AG04450 (cell line): ENCODE results near the gene RNASEL. TPM values are rescaled to one million over a fixed set of nuclear protein-coding genes. Genes with fewer than 3 reads are reported as not detected.

Experiments used
- CTCF ChIA-PET: fragments of 300-600, 350-600 bp; formaldehyde crosslinking; extraction: SDS; loops from one replicate; lab custom pipeline; 2022; ENCODE audit warnings: antibody characterized with exemption, inconsistent platforms; lab: Charles Lee
- POLR2A ChIA-PET: fragments of 350-600 bp; formaldehyde crosslinking; extraction: SDS; loops from one replicate; lab custom pipeline; 2021; ENCODE audit warnings: antibody characterized with exemption, inconsistent platforms; lab: Yijun Ruan, JAX
- DNase-seq: peaks from one replicate; pipeline ENCODE4 v3.0.0-alpha.2; 2011; ENCODE audit warnings: low read depth, low spot score
- H3K27ac ChIP-seq: one replicate; pipeline ENCODE4 v1.5.1; 2012; ENCODE audit warnings: low read depth, low read length, control low read depth
- H3K27me3 ChIP-seq: one replicate; pipeline ENCODE4 v1.6.0; 2012; ENCODE audit warnings: low read length; ENCODE audit not compliant: control insufficient read depth, insufficient read depth
- H3K4me3 ChIP-seq: 2 replicates; pipeline ENCODE4 v1.5.1; 2011; ENCODE audit warnings: mild to moderate bottlenecking, low read depth, low read length, control low read depth
- H3K9me3 ChIP-seq: 2 replicates; pipeline ENCODE4 v1.5.1; 2012; ENCODE audit warnings: low read length; ENCODE audit not compliant: control insufficient read depth, insufficient read depth
- polyA plus RNA-seq: library from polyadenylated mRNA; depleted of rRNA; stranded (reverse); fragments of >200 nt; gene quantifications from 2 replicates; pipeline ENCODE4 v1.2.3, GENCODE V29; 2011
- TF ChIP-seq, protein P1 (sequence below): IDR thresholded peaks from 2 replicates; pipeline ENCODE4 v1.5.1; 2011; ENCODE audit warnings: low read depth, low read length, control low read depth, inconsistent platforms

The RNASEL gene
- polyA plus RNA-seq, 1 experiment: 6.2 TPM

DNA sequence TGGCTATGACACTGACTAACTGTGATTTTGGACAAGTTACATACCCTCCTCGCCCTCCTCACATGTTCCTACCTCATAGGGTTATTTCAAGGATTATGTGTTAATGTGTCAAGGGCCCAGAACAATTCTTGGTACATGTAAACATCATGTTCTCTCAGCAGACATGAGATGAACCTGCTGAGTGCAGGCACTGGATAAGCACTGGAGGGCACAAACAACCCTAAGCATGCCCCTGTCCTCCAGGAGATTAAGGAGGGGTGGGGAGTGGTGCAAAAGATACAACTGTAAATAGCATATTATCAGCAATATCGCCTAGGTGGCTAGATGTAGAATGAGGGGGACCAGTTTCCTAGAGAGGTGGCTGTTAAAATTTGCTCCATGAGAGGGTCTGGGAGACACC is 32.9 kb upstream of the RNASEL start:
- DNase-seq: no peak
- H3K9me3 ChIP-seq: no peaks in the 10 kb centered on the region
- ChIA-PET POLR2A (no interaction called here), CTCF (no interaction called here)
- TF ChIP-seq, protein P1, sequence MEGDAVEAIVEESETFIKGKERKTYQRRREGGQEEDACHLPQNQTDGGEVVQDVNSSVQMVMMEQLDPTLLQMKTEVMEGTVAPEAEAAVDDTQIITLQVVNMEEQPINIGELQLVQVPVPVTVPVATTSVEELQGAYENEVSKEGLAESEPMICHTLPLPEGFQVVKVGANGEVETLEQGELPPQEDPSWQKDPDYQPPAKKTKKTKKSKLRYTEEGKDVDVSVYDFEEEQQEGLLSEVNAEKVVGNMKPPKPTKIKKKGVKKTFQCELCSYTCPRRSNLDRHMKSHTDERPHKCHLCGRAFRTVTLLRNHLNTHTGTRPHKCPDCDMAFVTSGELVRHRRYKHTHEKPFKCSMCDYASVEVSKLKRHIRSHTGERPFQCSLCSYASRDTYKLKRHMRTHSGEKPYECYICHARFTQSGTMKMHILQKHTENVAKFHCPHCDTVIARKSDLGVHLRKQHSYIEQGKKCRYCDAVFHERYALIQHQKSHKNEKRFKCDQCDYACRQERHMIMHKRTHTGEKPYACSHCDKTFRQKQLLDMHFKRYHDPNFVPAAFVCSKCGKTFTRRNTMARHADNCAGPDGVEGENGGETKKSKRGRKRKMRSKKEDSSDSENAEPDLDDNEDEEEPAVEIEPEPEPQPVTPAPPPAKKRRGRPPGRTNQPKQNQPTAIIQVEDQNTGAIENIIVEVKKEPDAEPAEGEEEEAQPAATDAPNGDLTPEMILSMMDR: no peak
- H3K4me3 ChIP-seq: no peak overlapping the region
- peaks cover 24% of the 10 kb centered on the region for H3K27me3 ChIP-seq
- H3K27ac ChIP-seq: no peak overlapping the region

DNA sequence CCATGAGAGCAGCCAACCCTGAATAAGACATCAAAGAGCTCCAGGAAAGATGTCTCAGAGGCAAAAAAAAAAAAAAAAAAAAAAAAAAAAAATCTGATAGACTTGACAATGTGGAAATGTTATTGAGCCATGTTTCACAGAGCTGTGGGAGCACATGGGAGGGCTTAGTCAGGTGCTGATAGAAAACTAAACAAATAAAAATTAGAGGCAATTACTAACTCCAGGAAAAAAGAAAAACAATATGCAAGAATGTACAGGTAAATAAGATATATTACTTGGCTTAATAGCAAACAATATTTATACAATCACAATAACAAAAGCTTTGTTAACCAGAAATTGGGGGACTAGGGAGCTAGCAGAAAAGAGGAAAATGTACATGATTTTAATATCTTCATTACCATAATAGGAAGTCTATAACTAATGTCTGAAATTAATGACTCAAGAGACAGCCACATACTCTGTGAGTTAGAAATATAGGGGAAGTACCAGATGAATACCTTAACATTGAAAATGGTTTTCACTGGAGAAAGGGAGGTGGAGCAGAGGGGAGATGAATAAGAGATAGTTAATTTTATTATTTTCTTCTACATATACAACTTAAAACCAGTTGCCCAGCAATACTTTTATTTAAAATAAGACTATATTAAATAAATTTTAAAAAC is 32.0 kb upstream of the RNASEL start:
- ChIA-PET POLR2A (no interaction called here), CTCF (interaction anchor here (1.8 to 2.2 kb wide), 2 partner anchors 20 to 25 kb away, joined by 6 to 7 read pairs; no protein-coding TSS in a partner anchor)
- TF ChIP-seq, protein P1: no peak
- H3K4me3 ChIP-seq: no peak overlapping the region
- no peak overlapping the region for H3K27ac ChIP-seq
- no peaks in the 10 kb centered on the region for H3K9me3 ChIP-seq
- no peak for DNase-seq
- H3K27me3 ChIP-seq: peaks cover 33% of the 10 kb centered on the region

DNA sequence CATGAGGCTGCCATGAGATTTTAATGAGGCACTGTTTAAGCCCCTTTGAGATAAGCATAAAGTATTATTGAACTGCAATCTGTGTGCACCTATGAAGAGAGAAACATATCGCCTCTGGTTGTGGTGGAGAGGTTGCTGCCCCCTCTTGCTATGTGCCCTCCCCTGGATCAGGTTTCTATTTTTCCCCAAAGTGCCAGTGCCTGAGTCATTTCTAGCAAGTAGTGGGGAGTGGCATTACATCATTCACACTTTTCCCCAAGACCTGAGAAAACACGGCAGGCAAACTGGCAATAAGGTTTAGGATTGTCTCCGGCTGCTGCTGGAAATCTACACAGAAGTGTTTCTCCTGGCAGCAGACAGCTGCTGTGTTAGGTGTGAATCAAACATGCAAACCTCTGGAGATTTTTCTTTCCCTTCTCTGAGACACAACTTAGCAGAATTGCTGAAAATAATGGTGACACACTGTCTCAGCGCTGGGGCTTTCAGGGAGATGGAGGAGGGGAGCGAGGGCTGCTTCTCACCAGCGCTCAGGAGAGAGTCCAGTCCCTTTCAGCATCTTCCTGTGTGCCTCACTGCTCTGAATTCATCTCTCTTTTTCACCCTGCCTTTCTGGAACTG is 28.8 kb upstream of the RNASEL start:
- TF ChIP-seq, protein P1: no peak
- no peak for DNase-seq
- POLR2A ChIA-PET: no interaction called here

GRCh38 chr1:182617014-182617429 is 28.0 kb upstream of the RNASEL start:
- no peak overlapping the region for H3K4me3 ChIP-seq
- POLR2A ChIA-PET: no interaction called here
- no peak for DNase-seq
- CTCF ChIA-PET: interaction anchor here (0.7 to 3.2 kb wide), 6 partner anchors 16 to 170 kb away, joined by 3 to 8 read pairs (median 4); no protein-coding TSS in a partner anchor
- peaks cover 29% of the 10 kb centered on the region for H3K27me3 ChIP-seq
- H3K27ac ChIP-seq: no peak overlapping the region
- TF ChIP-seq, protein P1: no peak
- no peaks in the 10 kb centered on the region; the same call in 1 of the 2 replicates for H3K9me3 ChIP-seq

More for the DNA sequence above, 28.8 kb upstream of the RNASEL start:
- CTCF ChIA-PET: interaction anchor here (0.9 to 3.2 kb wide), 5 partner anchors 17 to 169 kb away, joined by 3 to 8 read pairs (median 6); no protein-coding TSS in a partner anchor
- Histone ChIP-seq H3K9me3 (no peaks in the 10 kb centered on the region; the same call in 1 of the 2 replicates), H3K27ac (no peak overlapping the region), H3K4me3 (no peak overlapping the region), H3K27me3 (peaks cover 31% of the 10 kb centered on the region)
